Upper lobe of left lung (tissue), 6 donors: Measurements from ENCODE around the gene SGMS1. TPM values are rescaled to one million over a fixed set of nuclear protein-coding genes. Genes with fewer than 3 reads are reported as not detected.

ENCODE experiments used
- ATAC-seq, 2 donors: fragments of 200-7000 bp; cut with Tn5 transposase; one replicate each; pipeline ENCODE4 v1.9.1; 2022; ENCODE audit warnings: mild to moderate bottlenecking in 2 of 2, moderate library complexity in 2 of 2; ENCODE audit not compliant: low FRiP score in 2 of 2
- DNase-seq, 2 donors: peaks; one replicate each; pipeline ENCODE4 v3.0.0-alpha.2; 2019 to 2020
- H3K27ac ChIP-seq, 4 donors: fragments of 200-600 bp; sonication (generic); one replicate each; pipeline ENCODE4 v1.5.1; 2016 to 2019
- H3K27me3 ChIP-seq, 4 donors: fragments of 200-600 bp; sonication (generic); one replicate each; pipeline ENCODE4 v1.5.1; 2017 to 2019
- H3K36me3 ChIP-seq, 4 donors: fragments of 200-600 bp; sonication (generic); one replicate each; pipeline ENCODE4 v1.5.1; 2016 to 2019
- H3K4me1 ChIP-seq, 4 donors: fragments of 200-600 bp; sonication (generic); one replicate each; pipeline ENCODE4 v1.5.1; 2018 to 2019
- H3K4me3 ChIP-seq, 4 donors: fragments of 200-600 bp; sonication (generic); one replicate each; pipeline ENCODE4 v1.5.1; 2017 to 2019; ENCODE audit warnings: mild to moderate bottlenecking in 2 of 4, moderate library complexity in 1 of 4
- H3K9me3 ChIP-seq, 4 donors: fragments of 200-600 bp; sonication (generic); one replicate each; pipeline ENCODE4 v1.5.1; 2018 to 2019
- CTCF ChIP-seq, 6 experiments: fragments of 450-650 bp in 4 of 6; fragments of 200-600 bp in 2 of 6; sonication (generic) in 2 of 6; IDR thresholded peaks; one replicate each; pipeline ENCODE4 v1.5.1; 2016 to 2019; ENCODE audit warnings: antibody characterized with exemption in 6 of 6
- EP300 ChIP-seq, 4 donors: sonication (generic); formaldehyde crosslinking; IDR thresholded peaks; one replicate each; pipeline ENCODE4 v1.5.1; 2017; ENCODE audit warnings: antibody characterized with exemption in 4 of 4, control low read depth in 2 of 4
- POLR2A ChIP-seq, 4 donors: fragments of 450-650 bp; IDR thresholded peaks; one replicate each; pipeline ENCODE4 v1.5.1; 2016 to 2017; ENCODE audit warnings: antibody characterized with exemption in 4 of 4, mild to moderate bottlenecking in 2 of 4
- POLR2AphosphoS5 ChIP-seq, 2 donors: sonication (generic); formaldehyde crosslinking; IDR thresholded peaks; one replicate each; pipeline ENCODE4 v1.5.1; 2017; ENCODE audit warnings: antibody characterized with exemption in 2 of 2
- WGBS, 2 donors: methylation state at CpG; one replicate each; pipeline ENCODE4 v1.1.5; 2017 to 2018; 5-methylcytosine and 5-hydroxymethylcytosine counted together
- total RNA-seq, 6 donors: library from RNA; depleted of rRNA in 4 of 6; stranded (reverse); fragments of >200 nt in 4 of 6; gene quantifications; one replicate each; pipeline versions ENCODE4 v1.1.0 to v1.2.1, GENCODE V29; 2016 to 2021
- donor health status: DM: no; HTN: no; CAD: no; lungs with moderate emphysema.
- donor health status: DM: no; HTN: yes; CAD: no; lungs with severe emphysema.

Gene SGMS1
- total RNA-seq, 6 donors from 2014 or later, result 66.7 to 230 (median 173) TPM

GRCh38 chr10:50405723-50406122 lies 218.0 kb downstream of the SGMS1 start:
- no peak overlapping the region for H3K27ac ChIP-seq
- DNase-seq, result no peak
- no peak overlapping the region for H3K4me3 ChIP-seq
- H3K36me3 ChIP-seq, result no peaks in the 10 kb centered on the region
- TF ChIP-seq CTCF (IDR thresholded peaks at IDR 0.05) (no peak), EP300 (IDR thresholded peaks at IDR 0.05) (no peak), POLR2AphosphoS5 (IDR thresholded peaks at IDR 0.05) (no peak), POLR2A (IDR thresholded peaks at IDR 0.05) (no peak)
- ATAC-seq, result no peak
- H3K27me3 ChIP-seq, result no peaks in the 10 kb centered on the region
- peaks cover under 1 to 10% (median 4%) of the 10 kb centered on the region in 4 donors for H3K4me1 ChIP-seq
- H3K9me3 ChIP-seq, result peaks cover 0 to 5% (median 0%) of the 10 kb centered on the region in 4 donors

- TF ChIP-seq POLR2A (IDR thresholded peaks at IDR 0.05) (no peak), CTCF (IDR thresholded peaks at IDR 0.05) (no peak), EP300 (IDR thresholded peaks at IDR 0.05) (no peak), POLR2AphosphoS5 (IDR thresholded peaks at IDR 0.05) (no peak)
- Histone ChIP-seq H3K4me1 (peaks cover 0 to 9% (median 0%) of the 10 kb centered on the region in 4 donors), H3K9me3 (peaks cover 0 to 5% (median 0%) of the 10 kb centered on the region in 4 donors), H3K27ac (no peak overlapping the region), H3K4me3 (no peak overlapping the region), H3K36me3 (no peaks in the 10 kb centered on the region), H3K27me3 (no peaks in the 10 kb centered on the region)
- ATAC-seq (no peak), DNase-seq (no peak)
- 84 to 85% methylated on average over 7 of the region's 7 CpGs for WGBS, 2 donors
Measured at GRCh38 chr10:50404021-50404773, 219.6 kb downstream of the SGMS1 start.

GRCh38 chr10:50403074-50403473 lies 220.7 kb downstream of the SGMS1 start:
- Histone ChIP-seq H3K27ac (no peak overlapping the region), H3K27me3 (no peaks in the 10 kb centered on the region), H3K4me3 (no peak overlapping the region), H3K9me3 (peaks cover 0 to 5% (median 0%) of the 10 kb centered on the region in 4 donors), H3K4me1 (peaks cover 0 to 14% (median 5%) of the 10 kb centered on the region in 4 donors), H3K36me3 (no peaks in the 10 kb centered on the region)
- ATAC-seq (no peak), DNase-seq (no peak)
- 90% methylated on average over 6 of the region's 6 CpGs for WGBS, 2 donors
- TF ChIP-seq POLR2AphosphoS5 (IDR thresholded peaks at IDR 0.05), result no peak
- TF ChIP-seq EP300 (IDR thresholded peaks at IDR 0.05), result no peak
- no peak for TF ChIP-seq CTCF (IDR thresholded peaks at IDR 0.05)
- TF ChIP-seq POLR2A (IDR thresholded peaks at IDR 0.05), result no peak

GRCh38 chr10:50402466-50402865 lies 221.3 kb downstream of the SGMS1 start:
- no peak overlapping the region for H3K27ac ChIP-seq
- no peak for ATAC-seq
- TF ChIP-seq POLR2A (IDR thresholded peaks at IDR 0.05) (no peak), POLR2AphosphoS5 (IDR thresholded peaks at IDR 0.05) (no peak), CTCF (IDR thresholded peaks at IDR 0.05) (no peak), EP300 (IDR thresholded peaks at IDR 0.05) (no peak)
- H3K9me3 ChIP-seq, result peaks cover 0 to 5% (median 0%) of the 10 kb centered on the region in 4 donors
- 90 to 94% methylated on average over 1 of the region's 1 CpG for WGBS, 2 donors
- no peaks in the 10 kb centered on the region for H3K27me3 ChIP-seq
- no peak overlapping the region for H3K4me3 ChIP-seq
- peaks cover 4 to 20% (median 8%) of the 10 kb centered on the region in 4 donors for H3K4me1 ChIP-seq
- DNase-seq, result no peak
- no peaks in the 10 kb centered on the region for H3K36me3 ChIP-seq

- peak in 1 of 2 donors; percentile 56 for DNase-seq
- TF ChIP-seq POLR2AphosphoS5 (IDR thresholded peaks at IDR 0.05) (peak in 1 of 2 donors; percentile 38), CTCF (IDR thresholded peaks at IDR 0.05) (no peak), POLR2A (IDR thresholded peaks at IDR 0.05) (no peak), EP300 (IDR thresholded peaks at IDR 0.05) (peak in 1 of 4 donors; percentile 4)
- Histone ChIP-seq H3K9me3 (no peaks in the 10 kb centered on the region), H3K4me1 (peaks cover 22 to 37% (median 24%) of the 10 kb centered on the region in 4 donors), H3K36me3 (no peaks in the 10 kb centered on the region), H3K4me3 (no peak overlapping the region), H3K27ac (no peak overlapping the region), H3K27me3 (no peaks in the 10 kb centered on the region)
- peak in 1 of 2 donors; percentile 55 for ATAC-seq
- WGBS, 2 donors, result 44 to 73% methylated on average over 3 of the region's 3 CpGs
Measured at GRCh38 chr10:50400694-50401093, 223.1 kb downstream of the SGMS1 start.
